ENCODE data around the gene SRSF2.
"Not testable (repeated sequence)": the region's sequence is repeated elsewhere in the genome, so short reads cannot be mapped to it uniquely, and the experiment has no call there.

The SRSF2 gene

DNA sequence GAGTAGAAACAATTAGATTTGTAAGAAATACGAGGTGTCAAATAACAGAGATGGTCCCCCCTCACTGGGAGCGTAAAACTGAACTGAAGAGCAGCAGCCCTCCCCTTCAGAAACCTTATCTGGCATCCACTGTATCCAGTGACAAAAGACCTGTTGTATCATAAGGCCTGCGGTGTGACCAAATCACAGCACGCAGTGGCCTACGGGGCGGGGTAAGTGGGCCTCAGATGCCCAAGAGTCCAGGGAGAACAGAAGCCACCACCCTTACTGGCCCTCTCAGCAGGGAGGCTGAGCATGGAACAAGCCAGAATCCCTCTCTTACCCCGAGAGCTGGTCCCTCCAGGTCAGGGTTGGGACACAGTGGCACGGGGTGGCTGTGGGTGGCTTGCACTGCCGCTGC, 16.2 kb downstream of the SRSF2 start:
- DNase-seq (ENCODE audit: low read depth), result no peak

DNA sequence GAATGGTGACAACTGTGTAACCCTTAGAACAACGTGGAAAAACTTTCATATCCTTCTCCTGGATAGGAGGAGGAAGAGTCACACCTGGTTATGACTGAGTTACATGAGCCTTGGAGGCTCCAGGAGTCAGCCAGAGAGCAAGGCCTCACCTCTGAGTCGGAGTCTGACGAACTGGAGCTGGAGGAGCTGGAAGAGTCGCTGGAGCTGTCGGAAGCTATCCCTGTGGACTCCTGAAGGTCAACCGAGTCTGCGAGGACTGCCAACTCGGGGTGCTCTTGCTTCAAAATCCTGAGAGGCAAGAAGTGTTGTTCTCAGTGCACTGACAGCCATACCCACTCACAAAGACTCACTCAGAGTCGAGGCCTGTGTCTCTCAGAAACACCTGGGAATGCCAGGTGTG, 16.9 kb downstream of the SRSF2 start:
- no peak for DNase-seq (ENCODE audit: low read depth)

DNA sequence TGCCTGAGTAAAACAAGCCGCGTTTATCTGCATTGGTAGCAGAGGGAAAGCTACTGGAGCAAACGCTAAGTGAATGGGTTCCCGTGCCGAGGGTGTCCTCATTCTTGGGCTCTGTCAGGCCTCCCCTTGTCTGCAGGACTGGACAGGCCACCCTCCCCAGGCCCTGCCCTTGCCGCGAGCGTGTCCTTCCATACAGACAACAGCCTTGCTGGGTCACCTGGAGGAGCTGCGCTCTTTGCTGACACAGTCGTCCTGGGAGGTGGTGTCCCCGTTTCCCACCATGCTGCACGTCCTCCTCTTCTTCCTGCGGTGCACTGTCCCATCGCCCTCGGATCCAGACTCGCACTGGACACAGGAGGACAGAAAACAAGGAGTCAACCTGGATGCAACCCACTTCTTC, 18.6 kb downstream of the SRSF2 start:
- no peak for DNase-seq (ENCODE audit: low read depth)

DNA sequence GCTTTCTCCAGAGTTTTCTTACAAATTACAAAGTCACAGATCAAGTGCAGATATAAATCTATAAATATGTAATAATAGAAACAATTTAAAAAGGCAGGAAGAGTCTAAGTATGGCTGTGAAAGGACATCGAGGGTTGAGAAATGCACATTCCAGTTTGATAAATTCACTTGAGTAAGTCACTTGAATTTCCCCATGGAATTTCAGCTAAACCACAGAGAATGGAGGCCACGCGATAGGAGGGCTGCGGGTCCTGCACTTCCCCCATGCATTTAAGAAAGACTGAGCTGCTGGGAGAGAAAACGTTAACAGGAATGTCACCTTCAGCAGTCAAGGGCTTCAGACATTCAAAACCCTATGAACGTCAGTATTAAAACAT, 20.3 kb downstream of the SRSF2 start:
- DNase-seq (ENCODE audit: low read depth), result no peak

GRCh38 chr17:76716146-76716838, 20.8 kb downstream of the SRSF2 start:
- no peak for DNase-seq (ENCODE audit: low read depth)

DNA sequence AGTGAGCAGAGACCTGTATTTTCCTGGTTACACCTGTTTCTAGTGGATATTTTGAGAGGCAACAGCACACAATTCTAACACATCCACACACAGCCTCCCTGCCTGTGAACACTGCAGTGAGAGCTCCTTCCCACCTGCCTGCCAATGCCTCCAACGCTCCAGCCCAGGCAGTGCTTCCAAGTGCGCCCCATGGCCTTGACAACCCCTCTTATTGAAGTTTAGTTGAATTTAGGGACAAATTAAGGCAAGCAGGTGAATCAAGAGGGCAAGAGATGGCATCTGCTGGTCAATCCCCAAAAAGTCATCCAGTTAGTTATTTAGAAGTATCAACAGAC, 21.7 kb downstream of the SRSF2 start:
- DNase-seq (ENCODE audit: low read depth), result no peak

- DNase-seq (ENCODE audit: low read depth), result no peak
Observed at GRCh38 chr17:76714822-76715495, 22.2 kb downstream of the SRSF2 start.

DNA sequence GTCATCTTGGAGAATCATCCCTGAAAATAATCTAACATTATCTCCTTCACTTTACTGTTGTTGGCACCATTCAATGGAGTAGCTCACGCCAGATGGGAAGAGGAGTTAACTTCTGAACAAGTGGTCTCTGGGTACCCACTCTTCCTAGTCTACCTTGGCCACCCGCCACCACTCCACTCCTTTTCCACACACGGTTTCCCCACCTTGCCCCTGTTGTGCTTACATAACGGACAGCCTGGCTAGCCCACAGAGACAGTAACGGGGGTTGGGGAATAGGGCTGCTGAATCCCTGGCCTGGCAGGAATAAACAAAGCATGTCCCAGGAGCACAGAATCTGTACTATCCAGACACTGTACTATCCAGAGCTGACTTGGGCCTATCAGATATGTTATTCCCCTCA, 22.8 kb downstream of the SRSF2 start:
- no peak for DNase-seq (ENCODE audit: low read depth)

GRCh38 chr17:76713765-76714164, 23.4 kb downstream of the SRSF2 start:
- no peak for DNase-seq (ENCODE audit: low read depth)

GRCh38 chr17:76712321-76712720, 24.8 kb downstream of the SRSF2 start:
- not testable (repeated sequence) for DNase-seq (ENCODE audit: low read depth)

- DNase-seq (ENCODE audit: low read depth), result no peak
Observed at GRCh38 chr17:76710863-76711611, 26.1 kb downstream of the SRSF2 start, which contains the start of gene MXRA7. MXRA7 (minus strand) TSS chr17:76710965; CDS start chr17:76710946, 19 bp downstream.

- not testable (repeated sequence) for DNase-seq (ENCODE audit: low read depth)
Observed at GRCh38 chr17:76709951-76710862, 26.9 kb downstream of the SRSF2 start.

- peak; percentile 74 for DNase-seq (ENCODE audit: low read depth)
Observed at GRCh38 chr17:76709077-76709950, 27.8 kb downstream of the SRSF2 start.

- no peak for DNase-seq (ENCODE audit: low read depth)
Observed at GRCh38 chr17:76707985-76708807, 28.9 kb downstream of the SRSF2 start.

GRCh38 chr17:76706817-76707216, 30.3 kb downstream of the SRSF2 start:
- no peak for DNase-seq (ENCODE audit: low read depth)

DNA sequence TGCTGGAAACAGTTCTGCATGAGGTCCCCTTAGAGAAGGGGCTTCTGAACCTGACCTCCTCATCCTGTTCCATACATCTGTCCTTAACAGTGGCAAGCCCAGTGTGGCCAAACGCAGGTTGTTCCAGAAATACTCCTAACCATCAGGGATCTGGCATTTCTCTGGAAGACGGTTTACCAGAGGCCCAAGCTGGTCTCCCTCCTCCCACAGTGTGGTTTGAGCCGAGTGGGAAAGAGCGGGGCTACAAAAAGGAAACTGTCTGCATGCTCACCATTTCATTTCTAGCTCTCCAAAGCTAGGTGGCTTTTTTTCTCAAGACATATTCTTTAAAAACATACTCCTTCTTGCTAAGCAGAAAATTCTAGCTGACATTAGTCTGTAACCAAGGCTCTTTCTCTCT, 32.3 kb downstream of the SRSF2 start:
- DNase-seq (ENCODE audit: low read depth), result no peak

- no peak for DNase-seq (ENCODE audit: low read depth)
Observed at GRCh38 chr17:76702941-76703637, 34.0 kb downstream of the SRSF2 start.

- DNase-seq (ENCODE audit: low read depth), result no peak
Observed at GRCh38 chr17:76702076-76702475, 35.1 kb downstream of the SRSF2 start.

- no peak for DNase-seq (ENCODE audit: low read depth)
Observed at GRCh38 chr17:76701471-76701967, 35.6 kb downstream of the SRSF2 start.
